GM21526 (cell line): ENCODE data around the gene BCAP31.

Experiments used
- ATAC-seq: cut with Tn5 transposase; IDR thresholded peaks from one replicate; pipeline ENCODE4 v1.9.1; 2021; ENCODE audit warnings: moderate library complexity; ENCODE audit not compliant: unreplicated experiment, low FRiP score

Gene BCAP31

GRCh38 chrX:153662266-153662665 lies 61.9 kb downstream of the BCAP31 start:
- no peak for ATAC-seq

GRCh38 chrX:153659268-153659667 lies 64.9 kb downstream of the BCAP31 start:
- no peak for ATAC-seq

DNA sequence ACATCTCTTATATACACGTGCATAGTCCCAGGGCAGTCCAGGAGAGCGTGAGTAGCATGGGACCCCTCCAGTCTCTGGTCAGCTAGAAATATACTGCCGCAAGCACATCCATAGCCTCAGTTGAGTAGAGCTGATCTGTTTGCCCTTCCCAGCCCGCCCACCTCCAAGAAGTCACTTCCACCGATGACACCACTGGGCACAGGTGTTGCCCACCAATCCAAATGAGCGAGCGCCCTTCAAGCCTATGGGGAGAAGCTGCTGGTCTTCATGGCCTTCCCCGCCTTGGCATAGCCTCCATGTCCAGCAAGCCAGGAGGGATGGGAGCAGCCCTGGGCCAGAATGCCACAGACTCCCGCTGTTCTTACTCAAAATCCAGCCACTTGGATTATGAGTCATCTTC lies 67.0 kb downstream of the BCAP31 start:
- ATAC-seq, result no peak

- no peak for ATAC-seq
These were observed 70.6 kb downstream of the BCAP31 start for GRCh38 chrX:153653556-153653955.

- no peak for ATAC-seq
These were observed 72.6 kb downstream of the BCAP31 start for GRCh38 chrX:153651540-153652079.

GRCh38 chrX:153650959-153651358 lies 73.2 kb downstream of the BCAP31 start:
- ATAC-seq, result no peak
